H9 (cell line): ENCODE data around the gene NEK6. TPM values are rescaled to one million over a fixed set of nuclear protein-coding genes. Genes with fewer than 3 reads are reported as not detected.

Source experiments
- DNase-seq: peaks from one replicate; pipeline ENCODE4 v3.0.0-alpha.2; 2017
- H2AFZ ChIP-seq: one replicate; pipeline ENCODE4 v1.6.1; 2013; ENCODE audit warnings: mild to moderate bottlenecking, low read length, control low read depth, moderate library complexity
- H2AK5ac ChIP-seq: 2 replicates; pipeline ENCODE4 v1.6.1; 2013; ENCODE audit warnings: low read length, control low read depth, mixed read lengths; ENCODE audit not compliant: insufficient read length
- H2BK120ac ChIP-seq: one replicate; pipeline ENCODE4 v1.6.1; 2013; ENCODE audit warnings: low read depth, mild to moderate bottlenecking, low read length, control low read depth, inconsistent platforms; ENCODE audit not compliant: poor library complexity, severe bottlenecking
- H2BK12ac ChIP-seq: 2 replicates; pipeline ENCODE4 v1.6.1; 2013; ENCODE audit warnings: low read length, control low read depth, mixed read lengths, low read depth; ENCODE audit not compliant: insufficient read length
- H2BK15ac ChIP-seq: 2 replicates; pipeline ENCODE4 v1.6.1; 2013; ENCODE audit warnings: low read depth, low read length, control low read depth
- H2BK20ac ChIP-seq: one replicate; pipeline ENCODE4 v1.6.1; 2013; ENCODE audit warnings: low read depth, mild to moderate bottlenecking, low read length, control low read depth, inconsistent platforms; ENCODE audit not compliant: poor library complexity, severe bottlenecking
- H2BK5ac ChIP-seq: 2 replicates; pipeline ENCODE4 v1.6.1; 2013; ENCODE audit warnings: low read length, control low read depth, mixed read lengths; ENCODE audit not compliant: insufficient read length
- H3K14ac ChIP-seq: 2 replicates; pipeline ENCODE4 v1.6.1; 2013; ENCODE audit warnings: low read length, control low read depth; ENCODE audit not compliant: insufficient read depth
- H3K18ac ChIP-seq: 2 replicates; pipeline ENCODE4 v1.6.1; 2013; ENCODE audit warnings: low read depth, mild to moderate bottlenecking, mixed read lengths, low read length, control low read depth; ENCODE audit not compliant: insufficient read length
- H3K23ac ChIP-seq: 2 replicates; pipeline ENCODE4 v1.6.1; 2013; ENCODE audit warnings: low read length, control low read depth, mixed read lengths, low read depth; ENCODE audit not compliant: insufficient read length
- H3K23me2 ChIP-seq: 2 replicates; pipeline ENCODE4 v1.6.1; 2013; ENCODE audit warnings: low read depth, mild to moderate bottlenecking, mixed read lengths, low read length, control low read depth; ENCODE audit not compliant: insufficient read length, poor library complexity, severe bottlenecking
- H3K27ac ChIP-seq: 2 replicates; pipeline ENCODE4 v1.5.1; 2013; ENCODE audit warnings: low read length, control low read depth, mixed read lengths, low read depth; ENCODE audit not compliant: insufficient read length
- H3K27me3 ChIP-seq: 2 replicates; pipeline ENCODE4 v1.6.1; 2013; ENCODE audit warnings: low read length, control low read depth, inconsistent platforms; ENCODE audit not compliant: insufficient read depth
- H3K4ac ChIP-seq: 2 replicates; pipeline ENCODE4 v1.6.1; 2013; ENCODE audit warnings: low read depth, mild to moderate bottlenecking, control low read depth, inconsistent platforms, low read length, moderate library complexity
- H3K4me1 ChIP-seq: 2 replicates; pipeline ENCODE4 v1.6.1; 2013; ENCODE audit warnings: low read length, control low read depth, inconsistent platforms; ENCODE audit not compliant: insufficient read depth
- H3K4me2 ChIP-seq: 2 replicates; pipeline ENCODE4 v1.6.1; 2013; ENCODE audit warnings: low read length, control low read depth, mixed read lengths; ENCODE audit not compliant: insufficient read length, insufficient read depth
- H3K56ac ChIP-seq: 2 replicates; pipeline ENCODE4 v1.6.1; 2013; ENCODE audit warnings: low read depth, mild to moderate bottlenecking, mixed read lengths, low read length, control low read depth; ENCODE audit not compliant: insufficient read length
- H3K79me1 ChIP-seq: 2 replicates; pipeline ENCODE4 v1.6.1; 2013; ENCODE audit warnings: low read depth, mild to moderate bottlenecking, moderate library complexity, low read length, control low read depth, inconsistent platforms; ENCODE audit not compliant: insufficient read depth, poor library complexity, severe bottlenecking
- H3K79me2 ChIP-seq: 2 replicates; pipeline ENCODE4 v1.6.1; 2013; ENCODE audit warnings: low read length, control low read depth, inconsistent platforms; ENCODE audit not compliant: insufficient read depth
- H3K9ac ChIP-seq: 2 replicates; pipeline ENCODE4 v1.6.1; 2013; ENCODE audit warnings: low read length, control low read depth, mixed read lengths; ENCODE audit not compliant: insufficient read length; ENCODE audit errors: extremely low read depth
- H3K9me3 ChIP-seq: one replicate; pipeline ENCODE4 v1.6.1; 2013; ENCODE audit warnings: low read depth, low read length, inconsistent platforms; ENCODE audit not compliant: control insufficient read depth
- H3T11ph ChIP-seq: one replicate; pipeline ENCODE4 v1.6.1; 2013; ENCODE audit warnings: mild to moderate bottlenecking, low read length, control low read depth, inconsistent platforms
- H4K20me1 ChIP-seq: one replicate; pipeline ENCODE4 v1.6.1; 2013; ENCODE audit not compliant: control insufficient read depth, insufficient read length, insufficient read depth
- H4K5ac ChIP-seq: 2 replicates; pipeline ENCODE4 v1.6.1; 2013; ENCODE audit warnings: low read depth, mild to moderate bottlenecking, mixed read lengths, low read length, control low read depth; ENCODE audit not compliant: insufficient read length
- H4K8ac ChIP-seq: replicated peaks from 2 replicates; pipeline ENCODE4 v1.6.1; 2013; ENCODE audit warnings: low read length, control low read depth, mixed read lengths, low read depth; ENCODE audit not compliant: insufficient read length
- H4K91ac ChIP-seq: 2 replicates; pipeline ENCODE4 v1.6.1; 2013; ENCODE audit warnings: low read depth, mild to moderate bottlenecking, moderate library complexity, mixed read lengths, low read length, control low read depth; ENCODE audit not compliant: insufficient read length
- H3K27ac Mint-ChIP-seq, 3 experiments: 2 replicates in 2 of 3; 3 replicates in 1 of 3; pipeline ENCODE4 v1.8.0; 2020 to 2021; ENCODE audit warnings: mixed read lengths in 3 of 3, mild to moderate bottlenecking in 1 of 3, moderate library complexity in 1 of 3
- H3K27me3 Mint-ChIP-seq: 2 replicates; pipeline ENCODE4 v1.8.0; 2021; ENCODE audit warnings: low read depth, mild to moderate bottlenecking, moderate library complexity, mixed read lengths
- H3K36me3 Mint-ChIP-seq, 3 experiments: 2 replicates in 2 of 3; 3 replicates in 1 of 3; pipeline ENCODE4 v1.8.0; 2020 to 2021; ENCODE audit warnings: low read depth in 3 of 3, mixed read lengths in 3 of 3; ENCODE audit not compliant: insufficient read depth in 1 of 3
- H3K4me1 Mint-ChIP-seq, 2 experiments: 2 replicates each; pipeline ENCODE4 v1.8.0; 2020; ENCODE audit warnings: mixed read lengths in 2 of 2
- H3K4me3 Mint-ChIP-seq, 2 experiments: 2 replicates in 1 of 2; 3 replicates in 1 of 2; pipeline ENCODE4 v1.8.0; 2020 to 2021; ENCODE audit warnings: mild to moderate bottlenecking in 2 of 2, mixed read lengths in 2 of 2, moderate library complexity in 1 of 2
- H3K9me3 Mint-ChIP-seq, 2 experiments: 2 replicates in 1 of 2; 3 replicates in 1 of 2; pipeline ENCODE4 v1.8.0; 2020; ENCODE audit warnings: mild to moderate bottlenecking in 2 of 2, mixed read lengths in 2 of 2, moderate library complexity in 1 of 2
- WGBS: extraction: QIAGEN DNeasy Blood & Tissue Kit; methylation state at CpG from one replicate; pipeline ENCODE4 v1.1.7; 2013; ENCODE audit warnings: missing lambda C conversion rate, low lambda C conversion rate, mixed read lengths; ENCODE audit not compliant: insufficient read length; ENCODE audit errors: extremely low coverage; 5-methylcytosine and 5-hydroxymethylcytosine counted together
- total RNA-seq: library from RNA; stranded (reverse); gene quantifications from 2 replicates; pipeline ENCODE4 v1.2.1, GENCODE V29; 2021
- TF ChIP-seq, protein P1 (sequence below): fragments of 200-600 bp; sonication (generic); conservative IDR thresholded peaks from 3 replicates; pipeline ENCODE4 v1.8.0; 2021; ENCODE audit warnings: antibody characterized with exemption, mild to moderate bottlenecking

NEK6 gene
- total RNA-seq, 1 experiment from 2014 or later, result 14.3 TPM

GRCh38 chr9:124315882-124316281, 58.1 kb downstream of the NEK6 start:
- H3K4me2 ChIP-seq, result no peak overlapping the region

More at GRCh38 chr9:124315882-124316281, 58.1 kb downstream of the NEK6 start:
- H3K56ac ChIP-seq, result no peak overlapping the region
- no peak overlapping the region for H3K4ac ChIP-seq
- H2BK15ac ChIP-seq, result no peak overlapping the region
- H4K8ac ChIP-seq, result no peak overlapping the region
- WGBS, result no CpG with 5 or more reads among the region's 16 CpGs
- H4K91ac ChIP-seq, result no peak overlapping the region
- no peak overlapping the region for H3K9ac ChIP-seq
- no peaks in the 10 kb centered on the region for H3K79me1 ChIP-seq
- H2AFZ ChIP-seq, result no peak overlapping the region
- no peaks in the 10 kb centered on the region for H3K23me2 ChIP-seq
- H3K4me1 ChIP-seq, result no peaks in the 10 kb centered on the region
- no peak overlapping the region for H2BK120ac ChIP-seq
- H2BK5ac ChIP-seq, result no peak overlapping the region
- no peaks in the 10 kb centered on the region for H3K27me3 Mint-ChIP-seq
- H3K36me3 Mint-ChIP-seq, result peaks cover 0 to 3% (median 0%) of the 10 kb centered on the region in 3 experiments; a peak in 2 of 7 replicates
- H3K27ac ChIP-seq, result no peak overlapping the region
- no peak overlapping the region for H2BK12ac ChIP-seq
- H4K5ac ChIP-seq, result no peak overlapping the region
- no peak overlapping the region for H3K14ac ChIP-seq
- H3K9me3 ChIP-seq, result no peaks in the 10 kb centered on the region
- H3K23ac ChIP-seq, result no peak overlapping the region
- TF ChIP-seq, protein P1, sequence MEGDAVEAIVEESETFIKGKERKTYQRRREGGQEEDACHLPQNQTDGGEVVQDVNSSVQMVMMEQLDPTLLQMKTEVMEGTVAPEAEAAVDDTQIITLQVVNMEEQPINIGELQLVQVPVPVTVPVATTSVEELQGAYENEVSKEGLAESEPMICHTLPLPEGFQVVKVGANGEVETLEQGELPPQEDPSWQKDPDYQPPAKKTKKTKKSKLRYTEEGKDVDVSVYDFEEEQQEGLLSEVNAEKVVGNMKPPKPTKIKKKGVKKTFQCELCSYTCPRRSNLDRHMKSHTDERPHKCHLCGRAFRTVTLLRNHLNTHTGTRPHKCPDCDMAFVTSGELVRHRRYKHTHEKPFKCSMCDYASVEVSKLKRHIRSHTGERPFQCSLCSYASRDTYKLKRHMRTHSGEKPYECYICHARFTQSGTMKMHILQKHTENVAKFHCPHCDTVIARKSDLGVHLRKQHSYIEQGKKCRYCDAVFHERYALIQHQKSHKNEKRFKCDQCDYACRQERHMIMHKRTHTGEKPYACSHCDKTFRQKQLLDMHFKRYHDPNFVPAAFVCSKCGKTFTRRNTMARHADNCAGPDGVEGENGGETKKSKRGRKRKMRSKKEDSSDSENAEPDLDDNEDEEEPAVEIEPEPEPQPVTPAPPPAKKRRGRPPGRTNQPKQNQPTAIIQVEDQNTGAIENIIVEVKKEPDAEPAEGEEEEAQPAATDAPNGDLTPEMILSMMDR, result no peak
- no peaks in the 10 kb centered on the region for H3K79me2 ChIP-seq
- H3T11ph ChIP-seq, result no peak overlapping the region
- H2BK20ac ChIP-seq, result no peak overlapping the region
- H2AK5ac ChIP-seq, result no peak overlapping the region
- no peak overlapping the region for H3K18ac ChIP-seq
- H3K9me3 Mint-ChIP-seq, result 0 out of 5 replicates have a peak, but pooled peaks cover 0 to 2% of the 10 kb centered on the region in 2 experiments
- DNase-seq, result no peak
- H3K4me3 Mint-ChIP-seq, result no peak overlapping the region
- no peak overlapping the region for H3K27ac Mint-ChIP-seq
- no peaks in the 10 kb centered on the region for H3K27me3 ChIP-seq
- peaks cover 3% of the 10 kb centered on the region in 2 experiments; a peak in 3 of 4 replicates for H3K4me1 Mint-ChIP-seq
- peaks cover 2% of the 10 kb centered on the region for H4K20me1 ChIP-seq
